ENCODE results near the gene METAP2.

DNA sequence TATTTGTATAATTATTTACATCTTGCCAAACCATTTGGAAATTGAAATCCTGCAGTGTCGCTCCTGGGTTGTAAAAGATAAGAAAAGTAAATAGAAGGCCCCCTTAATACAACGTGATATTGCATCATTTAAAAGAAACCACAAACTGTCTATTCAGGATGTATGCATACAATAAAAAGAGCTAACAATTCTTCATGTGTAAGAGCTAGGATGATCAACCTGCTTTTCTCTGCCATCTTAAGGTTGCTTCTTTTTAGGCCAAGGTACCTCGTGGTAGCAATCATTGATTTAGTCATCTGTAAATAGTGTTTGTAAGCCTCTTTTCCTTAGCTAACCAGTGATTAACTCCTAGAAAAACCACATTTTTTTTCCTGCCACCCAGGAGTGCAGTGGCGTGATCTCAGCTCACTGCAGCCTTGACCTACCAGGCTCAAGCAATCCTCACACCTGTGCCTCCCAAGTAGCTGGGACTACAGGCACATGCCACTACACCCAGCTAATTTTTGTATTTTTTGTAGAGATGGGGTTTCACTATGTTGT lies 80.7 kb downstream of the METAP2 start:
- TF ChIP-seq, protein P1, sequence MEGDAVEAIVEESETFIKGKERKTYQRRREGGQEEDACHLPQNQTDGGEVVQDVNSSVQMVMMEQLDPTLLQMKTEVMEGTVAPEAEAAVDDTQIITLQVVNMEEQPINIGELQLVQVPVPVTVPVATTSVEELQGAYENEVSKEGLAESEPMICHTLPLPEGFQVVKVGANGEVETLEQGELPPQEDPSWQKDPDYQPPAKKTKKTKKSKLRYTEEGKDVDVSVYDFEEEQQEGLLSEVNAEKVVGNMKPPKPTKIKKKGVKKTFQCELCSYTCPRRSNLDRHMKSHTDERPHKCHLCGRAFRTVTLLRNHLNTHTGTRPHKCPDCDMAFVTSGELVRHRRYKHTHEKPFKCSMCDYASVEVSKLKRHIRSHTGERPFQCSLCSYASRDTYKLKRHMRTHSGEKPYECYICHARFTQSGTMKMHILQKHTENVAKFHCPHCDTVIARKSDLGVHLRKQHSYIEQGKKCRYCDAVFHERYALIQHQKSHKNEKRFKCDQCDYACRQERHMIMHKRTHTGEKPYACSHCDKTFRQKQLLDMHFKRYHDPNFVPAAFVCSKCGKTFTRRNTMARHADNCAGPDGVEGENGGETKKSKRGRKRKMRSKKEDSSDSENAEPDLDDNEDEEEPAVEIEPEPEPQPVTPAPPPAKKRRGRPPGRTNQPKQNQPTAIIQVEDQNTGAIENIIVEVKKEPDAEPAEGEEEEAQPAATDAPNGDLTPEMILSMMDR (optimal IDR thresholded peaks at IDR 0.05 in 1 of 3, IDR thresholded peaks at IDR 0.05 in 1 of 3, conservative IDR thresholded peaks at IDR 0.05 in 1 of 3; ENCODE audit: extremely low read depth in 1 of 3, insufficient read depth in 2 of 3, low read length in 3 of 3): no peak
- TF ChIP-seq EZH2 (IDR thresholded peaks at IDR 0.05; ENCODE audit: low read length): no peak
